ENCODE data around the gene STX8.

DNA sequence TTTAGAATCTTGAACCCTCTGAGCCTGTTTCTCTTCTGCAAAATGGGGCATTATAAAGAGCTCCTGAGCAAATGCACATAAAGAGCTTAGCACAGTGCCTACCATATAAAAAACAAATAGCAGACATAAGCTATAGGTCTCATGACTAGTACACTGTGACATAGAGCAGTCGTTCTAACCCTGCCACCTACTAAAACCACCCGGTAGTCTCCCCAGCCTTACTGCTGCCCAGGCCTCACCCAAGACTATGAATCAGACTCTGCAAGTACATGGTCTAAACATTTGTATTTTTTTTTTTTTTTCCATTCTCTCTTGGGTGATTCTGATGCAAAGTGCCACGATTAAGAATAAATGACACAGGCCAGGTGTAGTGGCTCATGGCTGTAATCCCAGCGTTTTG, 33.9 kb downstream of the STX8 start:
- TF ChIP-seq, protein P1, sequence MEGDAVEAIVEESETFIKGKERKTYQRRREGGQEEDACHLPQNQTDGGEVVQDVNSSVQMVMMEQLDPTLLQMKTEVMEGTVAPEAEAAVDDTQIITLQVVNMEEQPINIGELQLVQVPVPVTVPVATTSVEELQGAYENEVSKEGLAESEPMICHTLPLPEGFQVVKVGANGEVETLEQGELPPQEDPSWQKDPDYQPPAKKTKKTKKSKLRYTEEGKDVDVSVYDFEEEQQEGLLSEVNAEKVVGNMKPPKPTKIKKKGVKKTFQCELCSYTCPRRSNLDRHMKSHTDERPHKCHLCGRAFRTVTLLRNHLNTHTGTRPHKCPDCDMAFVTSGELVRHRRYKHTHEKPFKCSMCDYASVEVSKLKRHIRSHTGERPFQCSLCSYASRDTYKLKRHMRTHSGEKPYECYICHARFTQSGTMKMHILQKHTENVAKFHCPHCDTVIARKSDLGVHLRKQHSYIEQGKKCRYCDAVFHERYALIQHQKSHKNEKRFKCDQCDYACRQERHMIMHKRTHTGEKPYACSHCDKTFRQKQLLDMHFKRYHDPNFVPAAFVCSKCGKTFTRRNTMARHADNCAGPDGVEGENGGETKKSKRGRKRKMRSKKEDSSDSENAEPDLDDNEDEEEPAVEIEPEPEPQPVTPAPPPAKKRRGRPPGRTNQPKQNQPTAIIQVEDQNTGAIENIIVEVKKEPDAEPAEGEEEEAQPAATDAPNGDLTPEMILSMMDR (IDR thresholded peaks at IDR 0.05), result no peak
- TF ChIP-seq, protein P2, sequence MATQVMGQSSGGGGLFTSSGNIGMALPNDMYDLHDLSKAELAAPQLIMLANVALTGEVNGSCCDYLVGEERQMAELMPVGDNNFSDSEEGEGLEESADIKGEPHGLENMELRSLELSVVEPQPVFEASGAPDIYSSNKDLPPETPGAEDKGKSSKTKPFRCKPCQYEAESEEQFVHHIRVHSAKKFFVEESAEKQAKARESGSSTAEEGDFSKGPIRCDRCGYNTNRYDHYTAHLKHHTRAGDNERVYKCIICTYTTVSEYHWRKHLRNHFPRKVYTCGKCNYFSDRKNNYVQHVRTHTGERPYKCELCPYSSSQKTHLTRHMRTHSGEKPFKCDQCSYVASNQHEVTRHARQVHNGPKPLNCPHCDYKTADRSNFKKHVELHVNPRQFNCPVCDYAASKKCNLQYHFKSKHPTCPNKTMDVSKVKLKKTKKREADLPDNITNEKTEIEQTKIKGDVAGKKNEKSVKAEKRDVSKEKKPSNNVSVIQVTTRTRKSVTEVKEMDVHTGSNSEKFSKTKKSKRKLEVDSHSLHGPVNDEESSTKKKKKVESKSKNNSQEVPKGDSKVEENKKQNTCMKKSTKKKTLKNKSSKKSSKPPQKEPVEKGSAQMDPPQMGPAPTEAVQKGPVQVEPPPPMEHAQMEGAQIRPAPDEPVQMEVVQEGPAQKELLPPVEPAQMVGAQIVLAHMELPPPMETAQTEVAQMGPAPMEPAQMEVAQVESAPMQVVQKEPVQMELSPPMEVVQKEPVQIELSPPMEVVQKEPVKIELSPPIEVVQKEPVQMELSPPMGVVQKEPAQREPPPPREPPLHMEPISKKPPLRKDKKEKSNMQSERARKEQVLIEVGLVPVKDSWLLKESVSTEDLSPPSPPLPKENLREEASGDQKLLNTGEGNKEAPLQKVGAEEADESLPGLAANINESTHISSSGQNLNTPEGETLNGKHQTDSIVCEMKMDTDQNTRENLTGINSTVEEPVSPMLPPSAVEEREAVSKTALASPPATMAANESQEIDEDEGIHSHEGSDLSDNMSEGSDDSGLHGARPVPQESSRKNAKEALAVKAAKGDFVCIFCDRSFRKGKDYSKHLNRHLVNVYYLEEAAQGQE (IDR thresholded peaks at IDR 0.05; ENCODE audit: insufficient read depth in 1 of 2, low read depth in 2 of 2, low read length in 1 of 2), result no peak
- TF ChIP-seq POLR2AphosphoS5 (IDR thresholded peaks at IDR 0.05; ENCODE audit: low read depth, low read length) (no peak), TCF7L2 (IDR thresholded peaks at IDR 0.05; ENCODE audit: low read depth, low read length) (no peak), SIN3A (IDR thresholded peaks at IDR 0.05; ENCODE audit: borderline replicate concordance, insufficient read depth, low read depth, low read length) (no peak)
